Measurements from ENCODE around the gene BMP3. TPM values are rescaled to one million over a fixed set of nuclear protein-coding genes. Genes with fewer than 3 reads are reported as not detected.

Gene BMP3
- total RNA-seq, 1 experiment from 2014 or later = not detected

DNA sequence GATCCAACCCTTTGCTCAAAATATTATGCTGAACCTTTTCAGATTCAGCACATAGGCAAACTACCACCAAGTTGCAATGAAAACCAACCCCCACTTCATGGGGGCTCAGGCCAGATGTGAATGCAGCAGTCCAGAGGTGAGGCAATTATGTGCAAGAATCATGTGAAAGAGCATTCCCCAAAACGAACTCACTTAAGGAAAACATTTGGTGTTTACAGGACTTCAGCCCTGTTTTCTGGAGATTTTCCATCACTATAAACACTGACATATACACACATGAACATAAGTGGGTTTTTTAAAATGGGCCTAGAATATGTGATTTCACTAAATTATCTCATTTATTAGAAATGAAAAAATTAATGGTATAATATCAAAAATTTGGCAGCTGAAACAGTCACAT, 31.5 kb downstream of the BMP3 start:
- TF ChIP-seq EZH2 (IDR thresholded peaks at IDR 0.05) (no peak), RAD21 (IDR thresholded peaks at IDR 0.05; ENCODE audit: low read depth) (no peak), FOSL1 (IDR thresholded peaks at IDR 0.05; ENCODE audit: low read depth) (no peak), CBX3 (IDR thresholded peaks at IDR 0.05; ENCODE audit: low read depth) (no peak)
- TF ChIP-seq, protein P1, sequence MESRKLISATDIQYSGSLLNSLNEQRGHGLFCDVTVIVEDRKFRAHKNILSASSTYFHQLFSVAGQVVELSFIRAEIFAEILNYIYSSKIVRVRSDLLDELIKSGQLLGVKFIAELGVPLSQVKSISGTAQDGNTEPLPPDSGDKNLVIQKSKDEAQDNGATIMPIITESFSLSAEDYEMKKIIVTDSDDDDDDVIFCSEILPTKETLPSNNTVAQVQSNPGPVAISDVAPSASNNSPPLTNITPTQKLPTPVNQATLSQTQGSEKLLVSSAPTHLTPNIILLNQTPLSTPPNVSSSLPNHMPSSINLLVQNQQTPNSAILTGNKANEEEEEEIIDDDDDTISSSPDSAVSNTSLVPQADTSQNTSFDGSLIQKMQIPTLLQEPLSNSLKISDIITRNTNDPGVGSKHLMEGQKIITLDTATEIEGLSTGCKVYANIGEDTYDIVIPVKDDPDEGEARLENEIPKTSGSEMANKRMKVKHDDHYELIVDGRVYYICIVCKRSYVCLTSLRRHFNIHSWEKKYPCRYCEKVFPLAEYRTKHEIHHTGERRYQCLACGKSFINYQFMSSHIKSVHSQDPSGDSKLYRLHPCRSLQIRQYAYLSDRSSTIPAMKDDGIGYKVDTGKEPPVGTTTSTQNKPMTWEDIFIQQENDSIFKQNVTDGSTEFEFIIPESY (IDR thresholded peaks at IDR 0.05; ENCODE audit: extremely low read depth, insufficient replicate concordance, low read length) = no peak
- no TSS peak for BruUV-seq (replicated peaks)
- no peak for ATAC-seq
- Histone ChIP-seq H4K20me1 (ENCODE audit: insufficient read depth) (no peaks in the 10 kb centered on the region), H2AFZ (ENCODE audit: low read depth, low read length, poor library complexity, severe bottlenecking) (no peak overlapping the region), H3K36me3 (ENCODE audit: control insufficient read depth in 1 of 2, insufficient read depth in 2 of 2, low read length in 2 of 2) (no peaks in the 10 kb centered on the region), H3K4me2 (ENCODE audit: low read length) (no peak overlapping the region), H3K9me2 (ENCODE audit: insufficient read depth) (no peaks in the 10 kb centered on the region), H3K4me1 (ENCODE audit: control insufficient read depth in 1 of 2, insufficient read depth in 2 of 2, low read length in 2 of 2) (no peaks in the 10 kb centered on the region), H3K9ac (ENCODE audit: low read length) (no peak overlapping the region), H3K4me3 (replicated peaks in 1 of 2; ENCODE audit: low read depth in 1 of 2, low read length in 2 of 2) (no peak overlapping the region), H3K79me2 (ENCODE audit: insufficient read depth, low read length) (no peaks in the 10 kb centered on the region), H3K9me3 (ENCODE audit: control insufficient read depth in 1 of 2, insufficient read depth in 1 of 2, low read depth in 1 of 2, low read length in 2 of 2) (no peaks in the 10 kb centered on the region), H3K27ac (ENCODE audit: low read depth, low read length) (no peak overlapping the region), H3K27me3 (ENCODE audit: insufficient read depth, low read length) (peaks cover 71% of the 10 kb centered on the region)
- DNase-seq (ENCODE audit: low read depth, low spot score) = no peak
- CTCF ChIA-PET = interaction anchor here (1.8 kb wide), 1 partner anchor 290 kb away, joined by 4 read pairs; no protein-coding TSS in a partner anchor
- intact Hi-C loops (cut with micrococcal nuclease) = no loop called here
- POLR2A ChIA-PET = no interaction called here
- RAD21 ChIA-PET (ENCODE audit: low non-redundant PET in 1 of 2, low total read pairs in 2 of 2, uncharacterized antibody in 2 of 2, unreplicated experiment in 2 of 2) = no interaction called here

DNA sequence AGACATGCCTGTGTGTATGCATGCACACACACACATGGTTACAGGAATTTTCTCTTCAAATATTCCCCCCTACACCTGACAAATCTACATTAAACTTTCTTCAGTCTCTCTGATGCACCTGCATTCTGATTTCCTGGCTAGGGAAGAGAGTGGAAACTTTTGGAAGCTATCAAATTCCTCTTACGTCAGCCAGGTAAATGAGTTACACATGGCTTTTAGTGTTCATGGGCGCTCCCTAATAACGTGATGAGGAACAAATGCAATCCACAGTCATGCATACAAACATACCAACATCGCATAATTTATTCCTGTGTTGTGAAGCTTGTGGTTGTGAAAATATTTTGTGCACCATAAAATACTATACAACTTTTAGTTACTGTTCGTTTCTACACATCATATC, 34.9 kb downstream of the BMP3 start:
- ChIA-PET POLR2A (no interaction called here), RAD21 (ENCODE audit: low non-redundant PET in 1 of 2, low total read pairs in 2 of 2, uncharacterized antibody in 2 of 2, unreplicated experiment in 2 of 2) (no interaction called here), CTCF (no interaction called here)
- no peak for ATAC-seq
- Histone ChIP-seq H3K9me2 (ENCODE audit: insufficient read depth) (no peaks in the 10 kb centered on the region), H3K79me2 (ENCODE audit: insufficient read depth, low read length) (no peaks in the 10 kb centered on the region), H3K36me3 (ENCODE audit: control insufficient read depth in 1 of 2, insufficient read depth in 2 of 2, low read length in 2 of 2) (no peaks in the 10 kb centered on the region), H3K4me1 (ENCODE audit: control insufficient read depth in 1 of 2, insufficient read depth in 2 of 2, low read length in 2 of 2) (no peaks in the 10 kb centered on the region), H3K4me3 (replicated peaks in 1 of 2; ENCODE audit: low read depth in 1 of 2, low read length in 2 of 2) (no peak overlapping the region), H2AFZ (ENCODE audit: low read depth, low read length, poor library complexity, severe bottlenecking) (no peak overlapping the region), H3K4me2 (ENCODE audit: low read length) (no peak overlapping the region), H4K20me1 (ENCODE audit: insufficient read depth) (no peaks in the 10 kb centered on the region), H3K27me3 (ENCODE audit: insufficient read depth, low read length) (peaks cover 62% of the 10 kb centered on the region), H3K9ac (ENCODE audit: low read length) (no peak overlapping the region), H3K9me3 (ENCODE audit: control insufficient read depth in 1 of 2, insufficient read depth in 1 of 2, low read depth in 1 of 2, low read length in 2 of 2) (no peaks in the 10 kb centered on the region), H3K27ac (ENCODE audit: low read depth, low read length) (no peak overlapping the region)
- DNase-seq (ENCODE audit: low read depth, low spot score) = no peak
- no TSS peak for BruUV-seq (replicated peaks)
- intact Hi-C loops (cut with micrococcal nuclease) = no loop called here
- no peak for TF ChIP-seq ELF1 (IDR thresholded peaks at IDR 0.05; ENCODE audit: borderline replicate concordance, low read depth)
- TF ChIP-seq EGR1 (IDR thresholded peaks at IDR 0.05; ENCODE audit: low read depth) = no peak
- TF ChIP-seq RAD21 (IDR thresholded peaks at IDR 0.05; ENCODE audit: low read depth) = no peak
- TF ChIP-seq, protein P2, sequence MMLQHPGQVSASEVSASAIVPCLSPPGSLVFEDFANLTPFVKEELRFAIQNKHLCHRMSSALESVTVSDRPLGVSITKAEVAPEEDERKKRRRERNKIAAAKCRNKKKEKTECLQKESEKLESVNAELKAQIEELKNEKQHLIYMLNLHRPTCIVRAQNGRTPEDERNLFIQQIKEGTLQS (IDR thresholded peaks at IDR 0.05) = no peak
- no peak for TF ChIP-seq YY1 (IDR thresholded peaks at IDR 0.05; ENCODE audit: extremely low read depth, insufficient replicate concordance, low read depth, low read length)
- TF ChIP-seq, protein P3, sequence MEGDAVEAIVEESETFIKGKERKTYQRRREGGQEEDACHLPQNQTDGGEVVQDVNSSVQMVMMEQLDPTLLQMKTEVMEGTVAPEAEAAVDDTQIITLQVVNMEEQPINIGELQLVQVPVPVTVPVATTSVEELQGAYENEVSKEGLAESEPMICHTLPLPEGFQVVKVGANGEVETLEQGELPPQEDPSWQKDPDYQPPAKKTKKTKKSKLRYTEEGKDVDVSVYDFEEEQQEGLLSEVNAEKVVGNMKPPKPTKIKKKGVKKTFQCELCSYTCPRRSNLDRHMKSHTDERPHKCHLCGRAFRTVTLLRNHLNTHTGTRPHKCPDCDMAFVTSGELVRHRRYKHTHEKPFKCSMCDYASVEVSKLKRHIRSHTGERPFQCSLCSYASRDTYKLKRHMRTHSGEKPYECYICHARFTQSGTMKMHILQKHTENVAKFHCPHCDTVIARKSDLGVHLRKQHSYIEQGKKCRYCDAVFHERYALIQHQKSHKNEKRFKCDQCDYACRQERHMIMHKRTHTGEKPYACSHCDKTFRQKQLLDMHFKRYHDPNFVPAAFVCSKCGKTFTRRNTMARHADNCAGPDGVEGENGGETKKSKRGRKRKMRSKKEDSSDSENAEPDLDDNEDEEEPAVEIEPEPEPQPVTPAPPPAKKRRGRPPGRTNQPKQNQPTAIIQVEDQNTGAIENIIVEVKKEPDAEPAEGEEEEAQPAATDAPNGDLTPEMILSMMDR (IDR thresholded peaks at IDR 0.05 in 2 of 3, conservative IDR thresholded peaks at IDR 0.05 in 1 of 3; ENCODE audit: borderline replicate concordance in 1 of 3, insufficient read depth in 1 of 3, low read depth in 2 of 3, low read length in 2 of 3) = no peak
- TF ChIP-seq SP1 (IDR thresholded peaks at IDR 0.05; ENCODE audit: low read depth) = no peak
- TF ChIP-seq, protein P4, sequence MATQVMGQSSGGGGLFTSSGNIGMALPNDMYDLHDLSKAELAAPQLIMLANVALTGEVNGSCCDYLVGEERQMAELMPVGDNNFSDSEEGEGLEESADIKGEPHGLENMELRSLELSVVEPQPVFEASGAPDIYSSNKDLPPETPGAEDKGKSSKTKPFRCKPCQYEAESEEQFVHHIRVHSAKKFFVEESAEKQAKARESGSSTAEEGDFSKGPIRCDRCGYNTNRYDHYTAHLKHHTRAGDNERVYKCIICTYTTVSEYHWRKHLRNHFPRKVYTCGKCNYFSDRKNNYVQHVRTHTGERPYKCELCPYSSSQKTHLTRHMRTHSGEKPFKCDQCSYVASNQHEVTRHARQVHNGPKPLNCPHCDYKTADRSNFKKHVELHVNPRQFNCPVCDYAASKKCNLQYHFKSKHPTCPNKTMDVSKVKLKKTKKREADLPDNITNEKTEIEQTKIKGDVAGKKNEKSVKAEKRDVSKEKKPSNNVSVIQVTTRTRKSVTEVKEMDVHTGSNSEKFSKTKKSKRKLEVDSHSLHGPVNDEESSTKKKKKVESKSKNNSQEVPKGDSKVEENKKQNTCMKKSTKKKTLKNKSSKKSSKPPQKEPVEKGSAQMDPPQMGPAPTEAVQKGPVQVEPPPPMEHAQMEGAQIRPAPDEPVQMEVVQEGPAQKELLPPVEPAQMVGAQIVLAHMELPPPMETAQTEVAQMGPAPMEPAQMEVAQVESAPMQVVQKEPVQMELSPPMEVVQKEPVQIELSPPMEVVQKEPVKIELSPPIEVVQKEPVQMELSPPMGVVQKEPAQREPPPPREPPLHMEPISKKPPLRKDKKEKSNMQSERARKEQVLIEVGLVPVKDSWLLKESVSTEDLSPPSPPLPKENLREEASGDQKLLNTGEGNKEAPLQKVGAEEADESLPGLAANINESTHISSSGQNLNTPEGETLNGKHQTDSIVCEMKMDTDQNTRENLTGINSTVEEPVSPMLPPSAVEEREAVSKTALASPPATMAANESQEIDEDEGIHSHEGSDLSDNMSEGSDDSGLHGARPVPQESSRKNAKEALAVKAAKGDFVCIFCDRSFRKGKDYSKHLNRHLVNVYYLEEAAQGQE (IDR thresholded peaks at IDR 0.05; ENCODE audit: low read depth) = no peak
- no peak for TF ChIP-seq EZH2 (IDR thresholded peaks at IDR 0.05)
- no peak for TF ChIP-seq CBX3 (IDR thresholded peaks at IDR 0.05; ENCODE audit: low read depth)
- TF ChIP-seq CEBPB (IDR thresholded peaks at IDR 0.05; ENCODE audit: low read depth) = no peak
